Stimulated activated CD4-positive, alpha-beta T cell treated with anti-CD3 and anti-CD28 coated beads, Interleukin-15, amount 100 ng/mL, for 48 hours (primary cell): ENCODE results near the gene KRTAP5-1.

Experiments used
- DNase-seq, 2 donors: peaks; one replicate each; pipeline ENCODE4 v3.0.0-alpha.2; 2020; ENCODE audit warnings: low read depth in 2 of 2

The KRTAP5-1 gene

GRCh38 chr11:1572197-1573076, 12.6 kb downstream of the KRTAP5-1 start, which contains the start of gene DUSP8:
DUSP8 (minus strand) TSS chr11:1572271; CDS start chr11:1565826, 6,445 bp downstream.
- DNase-seq = peak; percentile 80 to 87

DNA sequence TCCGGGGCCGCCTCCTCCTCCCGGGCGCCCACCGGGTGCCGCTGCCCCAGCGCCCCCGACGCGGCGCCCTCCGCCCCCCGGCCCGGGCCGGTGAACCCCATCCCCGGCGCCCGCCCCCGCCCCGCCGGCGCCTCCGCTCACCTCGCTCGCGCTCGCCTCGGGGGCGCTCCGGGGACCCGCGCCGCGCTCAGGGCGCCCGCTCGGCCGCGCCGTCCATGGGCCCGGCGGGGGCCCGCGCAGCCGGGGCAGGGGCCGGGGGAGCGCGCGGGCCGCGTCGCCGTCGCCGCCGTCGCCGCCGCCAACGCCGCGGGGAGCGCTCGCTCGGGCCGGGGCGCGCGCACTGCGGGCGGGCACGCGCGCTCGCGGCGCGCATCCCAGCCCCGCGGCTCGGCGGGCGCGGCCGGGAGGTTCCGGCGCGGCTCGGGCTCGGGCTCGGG, 13.3 kb downstream of the KRTAP5-1 start:
- DNase-seq = no peak

GRCh38 chr11:1570896-1571759, 14.0 kb downstream of the KRTAP5-1 start:
- no peak for DNase-seq

GRCh38 chr11:1570531-1570895, 14.6 kb downstream of the KRTAP5-1 start:
- no peak for DNase-seq

- DNase-seq = no peak
Measured at GRCh38 chr11:1570001-1570453, 15.1 kb downstream of the KRTAP5-1 start.

DNA sequence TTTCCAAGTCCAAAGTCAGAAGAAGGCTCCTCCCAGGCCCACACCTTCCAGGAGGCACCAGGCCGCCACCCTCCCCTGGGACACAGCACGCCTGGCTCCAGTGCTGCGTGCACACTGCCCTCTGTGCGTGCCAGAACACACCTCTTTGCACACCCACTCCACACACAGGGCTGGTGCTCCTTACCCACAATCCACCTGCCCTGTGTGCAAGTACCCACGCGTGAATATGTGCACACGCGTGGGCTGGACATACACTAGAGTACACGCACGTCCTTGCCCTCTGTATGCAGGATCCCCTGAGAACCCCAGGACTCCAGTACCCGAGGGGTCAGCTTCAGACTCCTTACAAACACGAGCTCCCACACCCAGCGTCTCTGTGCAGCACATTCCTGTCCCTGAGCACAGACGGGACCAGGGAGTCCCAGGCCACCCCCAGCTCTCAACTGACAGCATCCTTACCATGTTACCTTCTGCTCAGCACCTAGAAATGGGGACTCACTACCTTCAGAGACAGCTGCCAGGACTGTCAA, 15.8 kb downstream of the KRTAP5-1 start:
- no peak for DNase-seq

GRCh38 chr11:1568441-1568911, 16.6 kb downstream of the KRTAP5-1 start:
- no peak for DNase-seq

DNA sequence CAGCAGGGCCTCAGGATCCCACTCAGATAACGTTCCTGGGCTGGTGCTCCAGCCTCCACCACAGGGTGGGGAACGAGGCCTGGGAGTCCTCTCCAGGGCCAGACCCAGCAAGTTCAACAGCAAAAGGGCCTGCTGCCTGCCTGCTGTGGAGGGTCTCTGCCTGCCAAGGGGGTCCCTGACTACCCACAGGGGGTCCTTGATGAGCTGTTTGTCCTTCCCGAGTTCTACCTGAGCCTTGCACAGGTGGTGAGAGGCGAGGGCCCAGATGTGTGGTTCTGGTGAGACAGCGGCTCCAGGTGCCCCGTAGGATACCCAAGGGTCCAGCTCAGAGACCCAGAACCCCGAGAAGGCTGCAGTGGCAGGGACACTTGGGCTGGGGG, 17.4 kb downstream of the KRTAP5-1 start:
- no peak for DNase-seq

DNA sequence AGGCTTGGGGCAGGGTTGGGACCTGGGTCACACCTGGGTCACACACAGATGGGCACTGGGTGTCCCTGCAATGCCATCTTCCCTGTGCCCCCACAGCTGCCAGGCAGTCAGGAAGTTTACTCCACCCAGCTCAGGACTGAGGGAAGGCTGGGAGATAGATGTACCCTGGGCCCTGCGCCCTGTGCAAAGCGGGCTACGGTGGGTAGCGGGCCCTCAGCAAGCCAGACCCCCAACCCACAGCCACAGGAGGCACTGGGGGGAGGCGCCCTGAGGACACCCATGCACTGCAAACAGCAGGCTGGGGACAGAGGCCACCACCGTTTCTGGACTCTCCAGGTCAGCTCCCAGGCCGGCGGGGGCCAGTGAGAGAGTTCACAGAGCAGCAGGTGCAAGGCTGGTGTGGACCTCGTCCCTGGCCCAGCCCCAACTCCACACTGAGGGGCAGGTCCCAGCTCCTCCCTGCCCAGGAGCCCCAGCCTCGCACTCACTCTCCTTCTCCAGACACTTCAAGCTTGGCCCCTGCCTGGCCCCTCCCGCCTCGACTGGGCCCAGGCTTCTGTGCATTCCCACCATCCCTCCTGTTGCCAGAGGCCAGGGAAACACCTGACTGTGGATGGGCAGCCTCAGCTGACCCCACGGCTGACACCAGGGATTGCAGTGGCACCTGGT, 17.9 kb downstream of the KRTAP5-1 start:
- no peak for DNase-seq

GRCh38 chr11:1566381-1567051, 18.6 kb downstream of the KRTAP5-1 start:
- DNase-seq = no peak

DNA sequence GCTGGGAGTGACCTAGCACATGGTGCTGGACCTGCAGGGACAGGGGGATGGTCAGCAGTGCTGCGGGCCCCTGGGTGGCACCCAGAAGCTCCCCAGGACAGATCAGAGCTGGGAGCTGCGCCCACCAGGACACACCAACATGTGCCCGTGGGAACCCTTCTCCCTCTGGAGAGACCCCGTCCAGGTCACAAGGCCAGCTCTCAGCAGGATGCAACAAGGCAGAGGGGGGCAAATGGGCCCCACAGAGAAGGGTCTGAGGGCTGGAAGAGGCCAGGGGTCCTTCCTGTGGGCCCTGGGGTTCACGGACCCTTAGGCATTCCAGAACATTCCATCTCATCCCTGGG, 19.2 kb downstream of the KRTAP5-1 start:
- DNase-seq = no peak

- no peak for DNase-seq
Measured at GRCh38 chr11:1565173-1565903, 19.7 kb downstream of the KRTAP5-1 start.

- no peak for DNase-seq
Measured at GRCh38 chr11:1564535-1565172, 20.4 kb downstream of the KRTAP5-1 start.

DNA sequence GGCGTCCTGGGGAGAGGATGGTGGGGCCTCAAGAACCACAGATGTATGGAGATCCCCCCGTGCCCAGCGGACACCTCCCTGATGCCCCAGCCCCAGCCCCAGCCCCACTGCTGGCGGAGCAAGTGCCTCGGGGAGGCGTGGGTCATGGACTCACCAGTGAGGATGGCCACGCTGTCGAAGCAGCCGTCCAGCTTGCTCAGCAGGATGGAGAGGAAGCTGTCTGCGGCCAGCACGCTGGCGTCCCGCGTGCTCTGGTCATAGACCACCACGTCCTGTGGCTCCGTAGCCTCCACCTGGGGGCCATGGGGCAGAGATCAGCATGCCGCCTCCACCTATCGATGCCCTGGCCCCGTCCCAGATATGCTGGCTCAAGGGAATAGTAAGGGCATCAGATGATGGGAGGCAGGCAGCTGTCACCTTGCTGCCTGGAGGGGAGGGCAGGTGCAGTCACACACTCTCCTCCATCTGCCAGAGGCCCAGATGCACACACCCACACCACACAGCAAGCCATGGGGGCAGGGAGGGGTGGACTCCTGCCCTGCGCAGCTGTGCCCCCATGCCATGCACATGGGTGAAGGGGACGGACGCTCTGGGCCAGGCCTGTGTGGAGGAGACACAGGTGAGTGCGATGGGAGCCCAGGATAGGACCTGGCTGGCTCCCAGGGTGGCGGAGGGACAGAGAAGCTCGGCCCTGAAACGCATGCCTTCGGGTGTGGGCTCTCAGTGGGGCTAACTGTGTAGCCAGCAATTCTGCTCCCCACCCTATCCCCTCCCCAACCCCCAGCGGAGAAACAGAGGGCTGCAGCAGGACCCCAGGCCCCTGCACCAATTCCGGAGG, 21.2 kb downstream of the KRTAP5-1 start:
- no peak for DNase-seq

DNA sequence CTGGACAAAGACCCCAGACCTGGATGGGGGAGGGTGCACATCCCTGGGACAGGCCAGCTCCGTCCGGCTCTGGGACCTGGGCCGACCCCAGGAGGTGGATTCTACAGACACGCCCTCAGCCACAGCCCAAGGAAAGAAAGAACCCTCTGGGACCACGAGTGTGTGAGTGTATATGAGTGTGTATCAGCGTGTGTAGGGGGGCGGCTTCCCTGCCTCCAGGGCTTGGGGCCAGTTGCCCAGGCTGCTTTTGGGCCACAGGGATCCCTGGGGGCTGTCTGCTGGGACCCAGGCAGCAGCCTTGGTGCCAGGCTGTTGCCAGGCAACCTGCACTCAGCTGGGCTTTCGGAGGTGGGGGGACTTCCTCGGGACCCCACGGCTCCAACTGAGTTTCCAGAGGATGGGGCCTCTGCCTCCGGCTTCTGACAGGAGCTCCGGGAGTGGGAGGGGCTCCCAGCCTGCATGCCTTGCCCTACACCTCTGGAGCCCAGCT, 21.9 kb downstream of the KRTAP5-1 start:
- DNase-seq = no peak

GRCh38 chr11:1562469-1563148, 22.5 kb downstream of the KRTAP5-1 start:
- no peak for DNase-seq

- no peak for DNase-seq
Measured at GRCh38 chr11:1561955-1562354, 23.1 kb downstream of the KRTAP5-1 start.

DNA sequence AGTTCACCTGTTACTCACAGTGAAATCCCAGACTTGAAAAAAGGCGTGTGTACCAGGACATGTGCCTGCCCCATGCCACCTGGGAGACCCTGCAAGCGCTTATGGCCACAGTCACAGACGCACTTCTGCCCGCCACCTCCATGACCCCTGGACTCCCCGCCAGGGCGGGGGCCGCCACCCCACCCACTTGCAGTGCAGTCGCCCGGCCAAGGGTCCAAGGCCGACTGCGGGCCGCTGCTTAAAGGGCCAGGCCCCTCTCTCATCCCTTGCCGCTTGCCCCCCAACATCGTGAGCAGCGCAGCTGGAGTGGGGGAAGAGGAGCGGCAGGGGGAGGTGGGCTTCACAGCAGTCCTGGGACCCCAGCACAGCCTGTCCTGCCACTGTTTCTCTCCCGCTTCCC, 23.8 kb downstream of the KRTAP5-1 start:
- DNase-seq = no peak
